ENCODE measurements around the gene POU2F2.

Gene POU2F2

DNA sequence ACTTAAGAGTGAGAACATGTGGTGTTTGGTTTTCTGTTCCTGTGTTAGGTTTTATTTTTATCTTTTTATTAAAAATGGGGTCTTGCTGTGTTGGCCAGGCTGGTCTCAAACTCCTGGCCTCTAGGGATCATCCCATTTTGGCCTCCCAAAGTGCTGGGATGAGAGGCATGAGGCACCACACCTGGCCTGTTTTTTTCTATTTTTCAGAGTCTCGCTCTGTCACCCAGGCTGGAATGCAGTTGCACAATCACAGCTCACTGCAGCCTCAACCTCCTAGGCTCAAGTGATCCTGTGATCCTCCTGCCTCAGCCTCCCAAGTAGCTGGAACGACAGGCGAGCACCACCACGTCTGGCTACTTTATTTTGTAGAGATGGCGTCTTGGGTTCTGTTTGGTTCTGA lies 48.7 kb downstream of the POU2F2 start:
- no peak for DNase-seq (ENCODE audit: extremely low read depth in 1 of 2, low read depth in 1 of 2)

DNA sequence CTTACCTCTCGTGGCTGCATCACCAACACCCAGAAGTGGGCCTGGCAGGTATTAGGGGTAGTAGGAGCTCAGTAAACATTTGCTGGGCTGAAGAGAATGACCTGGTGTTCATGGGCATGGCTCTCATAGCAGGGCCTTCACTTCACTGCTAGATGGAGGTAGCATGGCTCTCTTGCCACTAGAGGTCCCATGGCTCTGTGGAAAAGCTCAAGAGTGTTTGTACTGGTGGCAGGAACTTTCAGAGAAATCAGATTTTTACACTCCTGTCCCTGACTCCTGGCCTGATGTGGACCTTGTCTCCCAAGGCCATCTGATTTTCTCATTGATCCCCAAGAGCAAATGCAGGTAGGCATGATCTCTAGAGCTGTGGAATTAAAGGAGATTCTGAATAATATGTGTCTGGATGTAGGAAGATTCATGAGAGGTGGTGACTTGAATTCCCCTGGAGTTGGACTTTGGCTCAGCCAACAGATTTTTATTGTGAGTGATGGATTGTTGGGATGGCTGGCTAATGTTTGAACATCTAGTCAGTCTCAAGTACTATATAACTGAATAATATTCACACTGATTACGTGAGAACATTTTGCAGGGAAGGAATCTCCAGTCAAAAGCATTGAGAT lies 50.6 kb downstream of the POU2F2 start:
- DNase-seq (ENCODE audit: extremely low read depth in 1 of 2, low read depth in 1 of 2): no peak

DNA sequence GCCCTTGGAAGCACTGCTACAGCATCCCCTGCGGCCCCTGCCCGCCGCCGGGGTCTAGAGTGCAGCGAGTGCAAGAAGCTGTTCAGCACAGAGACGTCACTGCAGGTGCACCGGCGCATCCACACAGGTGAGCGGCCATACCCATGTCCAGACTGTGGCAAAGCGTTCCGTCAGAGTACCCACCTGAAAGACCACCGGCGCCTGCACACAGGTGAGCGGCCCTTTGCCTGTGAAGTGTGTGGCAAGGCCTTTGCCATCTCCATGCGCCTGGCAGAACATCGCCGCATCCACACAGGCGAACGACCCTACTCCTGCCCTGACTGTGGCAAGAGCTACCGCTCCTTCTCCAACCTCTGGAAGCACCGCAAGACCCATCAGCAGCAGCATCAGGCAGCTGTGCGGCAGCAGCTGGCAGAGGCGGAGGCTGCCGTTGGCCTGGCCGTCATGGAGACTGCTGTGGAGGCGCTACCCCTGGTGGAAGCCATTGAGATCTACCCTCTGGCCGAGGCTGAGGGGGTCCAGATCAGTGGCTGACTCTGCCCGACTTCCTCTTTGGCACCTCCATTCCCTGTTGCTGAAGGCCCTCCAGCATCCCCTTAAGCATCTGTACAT lies 51.4 kb downstream of the POU2F2 start:
- DNase-seq (ENCODE audit: extremely low read depth in 1 of 2, low read depth in 1 of 2): no peak

DNA sequence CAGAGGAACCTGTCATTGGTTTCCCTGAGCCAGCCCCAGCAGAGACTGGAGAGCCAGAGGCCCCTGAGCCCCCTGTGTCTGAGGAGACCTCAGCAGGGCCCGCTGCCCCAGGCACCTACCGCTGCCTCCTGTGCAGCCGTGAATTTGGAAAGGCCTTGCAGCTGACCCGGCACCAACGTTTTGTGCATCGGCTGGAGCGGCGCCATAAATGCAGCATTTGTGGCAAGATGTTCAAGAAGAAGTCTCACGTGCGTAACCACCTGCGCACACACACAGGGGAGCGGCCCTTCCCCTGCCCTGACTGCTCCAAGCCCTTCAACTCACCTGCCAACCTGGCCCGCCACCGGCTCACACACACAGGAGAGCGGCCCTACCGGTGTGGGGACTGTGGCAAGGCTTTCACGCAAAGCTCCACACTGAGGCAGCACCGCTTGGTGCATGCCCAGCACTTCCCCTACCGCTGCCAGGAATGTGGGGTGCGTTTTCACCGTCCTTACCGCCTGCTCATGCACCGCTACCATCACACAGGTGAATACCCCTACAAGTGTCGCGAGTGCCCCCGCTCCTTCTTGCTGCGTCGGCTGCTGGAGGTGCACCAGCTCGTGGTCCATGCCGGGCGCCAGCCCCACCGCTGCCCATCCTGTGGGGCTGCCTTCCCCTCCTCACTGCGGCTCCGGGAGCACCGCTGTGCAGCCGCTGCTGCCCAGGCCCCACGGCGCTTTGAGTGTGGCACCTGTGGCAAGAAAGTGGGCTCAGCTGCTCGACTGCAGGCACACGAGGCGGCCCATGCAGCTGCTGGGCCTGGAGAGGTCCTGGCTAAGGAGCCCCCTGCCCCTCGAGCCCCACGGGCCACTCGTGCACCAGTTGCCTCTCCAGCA lies 52.1 kb downstream of the POU2F2 start:
- DNase-seq (ENCODE audit: extremely low read depth in 1 of 2, low read depth in 1 of 2): no peak

DNA sequence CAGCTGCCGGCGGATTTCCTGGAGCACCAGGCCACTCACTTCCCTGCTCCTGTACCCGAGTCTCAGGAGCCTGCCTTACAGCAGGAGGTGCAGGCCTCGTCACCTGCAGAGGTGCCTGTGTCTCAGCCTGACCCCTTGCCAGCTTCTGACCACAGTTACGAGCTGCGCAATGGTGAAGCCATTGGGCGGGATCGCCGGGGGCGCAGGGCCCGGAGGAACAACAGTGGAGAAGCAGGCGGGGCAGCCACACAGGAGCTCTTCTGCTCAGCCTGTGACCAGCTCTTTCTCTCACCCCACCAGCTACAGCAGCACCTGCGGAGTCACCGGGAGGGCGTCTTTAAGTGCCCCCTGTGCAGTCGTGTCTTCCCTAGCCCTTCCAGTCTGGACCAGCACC lies 53.0 kb downstream of the POU2F2 start:
- no peak for DNase-seq (ENCODE audit: extremely low read depth in 1 of 2, low read depth in 1 of 2)

DNA sequence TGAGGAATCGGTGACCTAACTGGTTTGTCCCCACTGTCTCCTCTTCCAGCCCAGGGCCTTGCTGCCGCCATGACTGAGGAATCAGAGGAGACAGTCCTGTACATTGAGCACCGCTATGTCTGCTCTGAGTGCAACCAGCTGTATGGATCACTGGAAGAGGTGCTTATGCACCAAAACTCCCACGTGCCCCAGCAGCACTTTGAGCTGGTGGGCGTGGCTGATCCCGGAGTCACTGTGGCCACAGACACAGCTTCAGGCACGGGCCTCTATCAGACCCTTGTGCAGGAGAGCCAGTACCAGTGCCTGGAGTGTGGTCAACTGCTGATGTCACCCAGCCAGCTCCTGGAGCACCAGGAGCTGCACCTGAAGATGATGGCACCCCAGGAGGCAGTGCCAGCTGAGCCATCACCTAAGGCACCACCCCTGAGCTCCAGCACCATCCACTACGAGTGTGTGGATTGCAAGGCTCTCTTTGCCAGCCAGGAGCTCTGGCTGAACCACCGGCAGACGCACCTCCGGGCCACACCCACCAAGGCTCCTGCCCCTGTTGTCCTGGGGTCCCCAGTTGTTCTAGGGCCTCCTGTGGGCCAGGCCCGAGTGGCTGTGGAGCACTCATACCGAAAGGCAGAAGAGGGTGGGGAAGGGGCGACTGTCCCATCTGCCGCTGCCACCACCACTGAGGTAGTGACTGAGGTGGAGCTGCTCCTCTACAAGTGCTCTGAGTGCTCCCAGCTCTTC lies 53.5 kb downstream of the POU2F2 start:
- no peak for DNase-seq (ENCODE audit: extremely low read depth in 1 of 2, low read depth in 1 of 2)

DNA sequence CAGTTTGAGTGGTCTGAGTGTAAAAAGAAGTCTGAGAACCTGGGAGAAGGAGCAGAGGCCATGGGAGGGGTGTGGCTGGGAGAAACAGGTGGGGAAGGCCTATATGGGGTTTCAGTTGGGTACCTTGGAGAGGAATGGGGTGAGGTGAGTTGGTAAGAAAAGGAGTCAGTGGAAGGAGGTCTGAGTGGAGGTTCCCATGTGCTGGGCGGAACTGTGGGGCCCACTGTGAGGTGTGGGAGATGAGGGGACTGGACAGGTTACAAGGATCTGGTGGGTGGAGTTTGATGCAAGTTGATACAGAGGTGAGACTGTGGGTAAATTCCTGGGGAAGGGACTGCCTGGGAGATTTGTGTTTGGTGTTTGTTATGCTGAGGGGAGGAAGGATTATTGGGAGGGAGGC lies 54.2 kb downstream of the POU2F2 start:
- no peak for DNase-seq (ENCODE audit: extremely low read depth in 1 of 2, low read depth in 1 of 2)

DNA sequence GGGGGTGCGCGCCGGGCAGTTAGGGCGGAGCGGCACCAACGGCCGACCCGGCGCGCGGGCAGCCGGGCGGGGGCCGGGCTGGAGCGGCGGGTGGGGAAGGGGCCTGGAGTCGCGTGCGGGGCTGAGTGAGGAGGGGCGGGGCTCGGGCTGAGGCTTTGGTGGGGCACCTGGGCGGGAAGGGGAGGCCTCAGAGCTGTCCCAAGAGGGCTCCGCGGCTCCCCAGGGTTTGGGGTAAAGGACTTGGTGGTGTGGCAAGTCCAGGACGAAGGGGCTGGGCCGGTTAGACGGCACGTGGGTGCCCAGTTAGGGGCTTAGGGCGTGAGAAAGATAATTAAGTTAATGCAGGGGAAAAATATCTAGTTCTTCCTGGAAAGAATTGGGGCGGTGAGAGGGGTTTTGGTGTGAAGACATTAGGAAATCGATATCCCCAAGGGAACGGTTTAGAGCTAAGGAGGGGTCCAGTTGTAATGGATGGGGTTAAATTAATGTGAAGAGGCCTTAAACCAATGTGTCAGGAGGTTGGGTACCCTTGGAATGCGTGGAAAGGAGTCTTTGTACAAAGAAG lies 55.8 kb downstream of the POU2F2 start:
- DNase-seq (ENCODE audit: extremely low read depth in 1 of 2, low read depth in 1 of 2): peak in 1 of 2 donors; percentile 21

DNA sequence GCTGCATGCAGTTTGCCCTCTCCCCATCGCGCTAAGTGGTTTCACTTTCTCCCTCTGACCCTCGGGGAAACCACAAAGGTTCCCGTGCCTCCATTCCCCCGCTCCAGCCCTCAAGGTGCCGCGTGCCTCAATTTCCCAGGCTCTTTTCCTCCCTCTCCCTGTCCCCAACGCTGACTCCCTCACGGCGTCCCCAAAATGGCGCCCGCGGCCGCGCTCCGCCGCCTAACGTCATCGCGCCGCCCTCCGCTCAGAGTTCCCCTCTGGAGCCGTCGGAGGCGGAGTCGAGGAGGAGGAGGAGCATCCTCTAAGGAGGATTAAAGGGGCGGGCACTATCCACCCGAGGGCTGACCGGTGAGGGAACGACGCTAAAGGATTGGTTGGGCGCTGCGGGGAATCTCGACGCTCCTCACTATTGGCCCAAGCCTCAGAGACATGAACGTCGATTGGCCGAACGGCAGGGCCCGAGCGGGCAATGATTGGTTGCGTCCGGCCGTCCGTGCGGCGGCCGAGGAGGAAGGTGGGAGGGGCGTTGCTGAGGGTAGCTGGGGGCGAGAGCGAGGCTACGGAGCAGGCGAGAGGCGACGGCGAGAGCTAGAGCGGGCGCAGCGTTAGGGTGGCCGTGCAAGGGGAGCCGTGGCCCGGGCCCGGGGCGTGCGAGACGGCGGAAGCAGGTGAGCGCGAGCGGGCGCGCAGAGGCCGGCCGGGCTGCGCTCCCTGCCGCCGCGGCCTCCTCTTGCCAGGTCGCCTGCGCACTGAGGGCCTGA lies 56.4 kb downstream of the POU2F2 start, which contains the start of gene ZNF574:
ZNF574 (plus strand) TSS at position 551 of the 764 bp plus-strand sequence. CDS start 2,441 bp downstream, outside the sequence.
- DNase-seq (ENCODE audit: extremely low read depth in 1 of 2, low read depth in 1 of 2): peak; percentile 93 to 95

DNA sequence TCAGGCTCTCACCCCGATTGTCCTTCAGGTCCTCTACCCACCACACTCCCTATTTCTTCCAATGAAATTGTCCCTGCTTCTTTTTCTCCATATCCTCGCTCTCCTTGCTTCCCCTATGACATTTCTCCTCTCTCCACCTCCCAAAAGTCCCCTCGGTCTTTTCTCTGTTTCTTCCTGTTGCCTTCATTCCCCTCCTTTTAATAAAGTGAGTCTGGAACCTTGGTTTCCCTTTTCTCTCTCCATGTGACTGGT lies 57.0 kb downstream of the POU2F2 start:
- no peak for DNase-seq (ENCODE audit: extremely low read depth in 1 of 2, low read depth in 1 of 2)

DNA sequence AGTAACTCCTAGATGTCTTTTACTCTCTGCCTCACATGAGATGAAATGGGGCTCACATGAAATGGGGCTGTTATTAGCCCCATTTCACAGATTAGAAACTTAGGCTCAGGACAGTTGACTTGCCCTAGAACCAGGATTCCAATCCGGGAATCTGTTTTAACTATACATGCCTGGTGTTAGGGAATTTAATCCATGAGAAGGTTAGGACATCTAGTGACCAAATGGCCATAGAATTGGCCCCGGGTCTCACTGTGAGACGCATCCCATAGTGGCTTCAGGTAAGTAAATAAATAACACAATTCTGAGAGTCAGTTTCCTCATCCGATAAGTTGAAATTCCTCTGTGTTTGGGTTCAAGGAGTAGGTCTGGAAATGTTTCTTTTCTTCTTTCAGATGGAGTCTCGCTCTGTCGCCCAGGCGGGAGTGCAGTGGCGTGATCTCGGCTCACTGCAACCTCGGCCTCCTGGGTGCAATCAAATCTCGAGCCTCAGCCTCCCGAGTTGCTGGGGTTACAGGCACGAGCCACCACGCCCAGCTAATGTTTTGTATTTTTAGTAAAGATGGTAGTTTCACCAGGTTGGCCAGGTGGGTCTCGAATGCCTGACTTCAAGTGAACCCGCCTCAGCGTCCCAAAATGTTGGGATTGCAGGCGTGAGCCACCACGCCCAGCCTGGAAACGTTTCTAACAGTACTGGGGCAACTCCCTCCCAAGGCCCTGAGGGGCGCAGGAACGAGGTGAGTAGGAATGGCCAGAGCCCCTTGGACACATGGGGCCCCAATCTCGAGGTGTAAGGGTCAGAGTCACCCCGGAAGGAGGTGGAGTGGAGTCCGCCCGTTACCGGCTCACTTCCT lies 57.5 kb downstream of the POU2F2 start:
- DNase-seq (ENCODE audit: extremely low read depth in 1 of 2, low read depth in 1 of 2): no peak

DNA sequence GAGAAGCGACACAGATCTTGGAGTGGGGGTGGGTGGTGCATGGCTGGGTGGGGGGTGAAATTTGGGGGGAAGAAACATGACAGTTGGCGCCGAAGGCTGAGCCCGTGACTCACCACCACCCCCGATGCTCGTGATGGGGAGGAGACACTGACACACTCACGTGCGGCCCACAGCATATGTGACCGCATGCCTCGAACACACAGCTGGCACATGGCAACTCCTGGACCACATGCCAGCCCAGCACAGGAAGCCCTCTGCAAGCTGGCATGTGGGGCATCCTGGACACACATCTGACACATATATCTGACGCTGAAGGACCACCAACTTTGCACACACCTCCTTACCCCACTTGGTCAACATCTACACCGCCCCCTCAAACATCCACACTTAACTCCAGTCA lies 61.0 kb downstream of the POU2F2 start:
- DNase-seq (ENCODE audit: extremely low read depth in 1 of 2, low read depth in 1 of 2): no peak

DNA sequence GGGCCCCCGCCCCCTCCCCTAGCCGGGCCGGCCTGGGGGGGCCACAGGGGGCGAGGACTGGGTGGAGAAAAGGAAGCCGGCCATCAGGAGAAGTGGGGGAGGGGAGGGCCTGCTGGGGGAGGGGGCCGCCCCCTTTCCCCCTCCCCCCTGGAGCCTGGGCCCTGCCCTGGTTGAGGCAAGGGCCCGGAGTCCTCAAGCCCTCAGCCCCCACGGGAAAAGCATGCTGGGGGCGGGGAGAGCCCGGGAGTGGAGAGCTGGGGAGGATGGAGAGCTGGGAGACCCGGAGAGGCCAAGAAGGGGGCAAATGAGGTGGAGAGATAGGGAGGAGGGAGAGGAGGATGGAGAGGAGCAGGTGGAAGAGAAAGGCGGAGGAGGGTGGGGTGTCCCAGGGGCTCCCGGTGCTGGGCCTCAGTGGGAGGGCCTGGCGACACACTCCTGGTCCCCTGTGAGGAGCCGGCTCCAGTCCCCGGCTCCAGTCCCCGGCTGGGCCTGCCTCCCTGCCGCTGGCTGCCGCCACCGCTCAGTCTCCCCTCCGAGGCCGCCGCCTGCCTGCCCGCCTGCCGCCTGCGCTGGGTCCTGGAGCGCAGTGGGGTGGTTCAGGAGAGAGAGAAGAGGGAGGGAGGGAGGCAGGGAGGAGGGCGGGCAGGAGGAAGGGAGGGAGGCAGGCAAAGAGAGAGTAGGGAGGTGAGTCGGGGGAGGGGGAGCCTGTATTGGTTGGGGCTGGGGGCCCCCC lies 62.5 kb downstream of the POU2F2 start, which contains the start of gene GRIK5:
GRIK5 (minus strand) TSS at position 588 of the 733 bp plus-strand sequence. CDS start 4,436 bp downstream, outside the sequence.
- no peak for DNase-seq (ENCODE audit: extremely low read depth in 1 of 2, low read depth in 1 of 2)

DNA sequence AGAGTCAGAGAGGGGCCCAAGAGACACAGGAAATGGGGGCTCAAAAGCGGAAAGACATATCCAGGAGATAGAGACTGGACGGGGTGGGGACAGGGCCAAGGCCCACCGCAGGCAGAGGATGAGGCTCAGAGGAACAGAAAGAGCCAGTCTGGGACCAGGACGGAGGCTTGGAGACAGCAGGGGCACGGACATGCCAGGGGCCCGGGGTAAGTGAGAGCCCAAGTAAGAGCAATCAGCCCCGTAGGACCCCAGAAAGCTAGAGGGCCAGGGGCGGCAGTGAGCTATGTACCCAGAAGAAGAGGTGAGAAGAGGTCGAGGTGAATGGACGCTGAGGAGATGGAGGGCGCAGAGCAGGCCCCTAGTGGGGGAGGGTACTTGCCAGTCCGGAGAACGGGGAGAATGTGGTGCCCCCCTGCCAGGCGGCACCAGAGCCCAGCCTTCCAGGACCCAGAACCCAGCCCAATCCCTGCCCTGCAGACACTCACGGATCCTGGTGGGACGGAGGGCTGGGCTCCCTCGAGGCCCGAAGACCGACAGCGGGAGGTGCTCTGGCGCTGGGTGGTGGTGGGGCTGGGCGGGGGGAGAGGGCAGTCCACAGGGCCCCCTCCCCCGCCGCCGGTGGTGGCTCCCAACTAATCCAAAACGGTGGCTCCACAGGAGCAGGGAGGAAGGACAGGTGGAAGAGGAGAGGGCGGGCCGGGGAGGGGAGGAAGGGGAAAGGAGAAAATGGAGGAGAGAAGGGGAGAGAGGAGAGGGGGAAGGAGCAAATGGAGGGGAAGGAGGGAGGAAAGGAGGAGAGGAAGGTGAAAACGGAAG lies 63.3 kb downstream of the POU2F2 start:
- no peak for DNase-seq (ENCODE audit: extremely low read depth in 1 of 2, low read depth in 1 of 2)

DNA sequence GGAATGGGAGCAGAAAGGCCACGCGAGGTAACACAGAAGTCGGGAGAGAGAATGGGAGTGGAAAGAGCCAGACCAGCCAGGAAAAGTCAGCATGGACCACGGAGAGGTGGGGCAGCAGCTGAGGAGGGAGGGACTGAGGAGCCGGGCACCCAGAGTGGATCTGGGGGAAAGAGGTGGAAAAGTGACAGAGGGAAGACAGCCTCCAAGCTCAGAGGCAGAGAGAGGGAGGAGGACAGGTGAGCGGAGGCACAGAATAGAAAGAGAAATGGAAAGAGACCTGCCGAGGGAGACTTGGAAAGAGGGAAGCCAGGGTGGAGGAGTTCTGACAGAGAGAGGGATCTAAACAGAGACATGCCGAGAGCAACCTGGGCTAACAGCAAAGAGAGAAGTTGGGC lies 63.9 kb downstream of the POU2F2 start:
- no peak for DNase-seq (ENCODE audit: extremely low read depth in 1 of 2, low read depth in 1 of 2)

DNA sequence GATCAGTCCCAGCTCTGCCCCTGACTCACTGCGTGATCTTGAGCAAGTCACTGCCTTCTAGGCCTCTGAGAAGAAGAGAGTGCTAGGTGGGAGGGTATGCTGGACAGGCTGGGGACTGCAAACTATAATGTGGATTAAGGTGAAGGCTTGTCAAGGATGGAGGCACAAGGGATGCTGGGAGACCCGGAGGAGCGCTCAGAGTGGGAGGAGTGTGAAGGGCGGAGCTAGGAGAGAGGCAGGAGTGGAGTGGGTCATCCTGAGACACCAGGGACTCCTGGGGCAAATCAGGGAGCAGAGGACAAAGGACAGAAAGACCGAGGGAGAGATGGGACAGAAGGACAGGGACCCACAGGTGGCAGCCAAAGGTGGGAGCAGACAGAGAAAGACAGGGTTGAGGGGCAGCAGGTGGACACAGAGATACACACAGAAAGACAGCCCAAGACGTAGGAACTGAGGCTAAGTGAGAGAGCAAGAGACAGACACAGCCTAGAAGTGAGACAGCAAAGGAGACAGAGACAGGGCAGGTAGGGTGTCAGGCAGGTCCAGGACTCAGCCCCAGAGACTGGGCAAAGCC lies 64.8 kb downstream of the POU2F2 start:
- no peak for DNase-seq (ENCODE audit: extremely low read depth in 1 of 2, low read depth in 1 of 2)

DNA sequence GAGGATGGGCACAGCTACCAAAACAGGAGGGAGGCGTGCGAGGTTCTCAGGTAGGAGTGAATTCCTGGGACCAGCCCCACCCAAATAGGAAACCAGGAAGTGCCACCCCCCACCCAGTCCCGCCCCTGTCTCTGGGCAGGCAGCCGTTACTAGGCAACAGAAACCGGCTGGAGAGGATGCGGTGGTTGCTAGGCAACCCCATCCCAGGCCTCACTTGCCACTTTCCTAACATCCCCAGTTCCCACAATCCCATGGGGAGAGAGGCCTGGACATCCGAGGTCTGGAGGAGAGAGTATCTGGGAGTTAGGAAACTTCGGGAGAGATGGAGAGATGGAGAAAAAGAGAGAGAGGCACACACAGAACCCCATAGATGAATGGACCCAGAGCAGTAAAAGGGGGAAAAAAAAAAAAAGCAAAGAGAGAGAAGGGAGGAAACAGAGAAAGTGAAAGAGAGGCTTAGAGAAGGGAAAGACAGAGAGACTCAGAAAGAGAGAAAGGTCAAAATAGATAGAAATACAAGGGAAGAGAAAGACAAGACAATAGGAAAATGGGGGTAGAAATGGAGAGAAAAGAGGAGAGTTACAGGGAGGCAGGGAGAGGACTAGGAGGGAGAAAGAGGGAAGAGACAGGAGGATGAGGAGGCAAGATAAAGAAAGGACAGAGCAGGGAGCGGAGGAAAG lies 66.0 kb downstream of the POU2F2 start:
- no peak for DNase-seq (ENCODE audit: extremely low read depth in 1 of 2, low read depth in 1 of 2)
